Islet precursor cell (in vitro differentiated cells): ENCODE measurements around the gene ULK2.
"Not testable (repeated sequence)": the region's sequence is repeated elsewhere in the genome, so short reads cannot be mapped to it uniquely, and the experiment has no call there.

Experiments used
- DNase-seq: peaks from one replicate; pipeline ENCODE4 v3.0.0-alpha.2; 2018

ULK2 gene

GRCh38 chr17:19766016-19766415 lies 101.7 kb downstream of the ULK2 start:
- DNase-seq: no peak

GRCh38 chr17:19763991-19764390 lies 103.7 kb downstream of the ULK2 start:
- not testable (repeated sequence) for DNase-seq

- DNase-seq: no peak
Observed at GRCh38 chr17:19763416-19763815, 104.3 kb downstream of the ULK2 start.

GRCh38 chr17:19762515-19762961 lies 105.2 kb downstream of the ULK2 start:
- peak; percentile 92 for DNase-seq

DNA sequence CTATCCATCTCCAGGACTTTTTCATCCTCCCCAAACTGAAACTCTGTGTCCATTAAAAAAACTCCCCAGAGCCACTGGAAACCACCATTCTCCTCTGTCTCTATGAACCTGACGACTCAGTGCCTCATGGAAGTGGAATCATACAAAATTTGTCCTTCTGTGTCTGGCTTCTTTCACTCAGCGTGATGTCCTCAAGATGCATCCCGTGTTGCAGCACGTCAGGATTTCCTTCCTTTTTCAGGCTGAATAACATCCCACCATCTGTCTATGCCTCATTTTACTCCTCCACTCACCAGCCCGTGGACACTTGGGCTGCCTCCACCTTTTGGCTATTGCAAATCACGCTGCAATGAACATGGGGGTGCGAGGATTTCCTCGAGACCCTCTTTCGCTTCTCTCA lies 107.0 kb downstream of the ULK2 start:
- DNase-seq: peak; percentile 43

DNA sequence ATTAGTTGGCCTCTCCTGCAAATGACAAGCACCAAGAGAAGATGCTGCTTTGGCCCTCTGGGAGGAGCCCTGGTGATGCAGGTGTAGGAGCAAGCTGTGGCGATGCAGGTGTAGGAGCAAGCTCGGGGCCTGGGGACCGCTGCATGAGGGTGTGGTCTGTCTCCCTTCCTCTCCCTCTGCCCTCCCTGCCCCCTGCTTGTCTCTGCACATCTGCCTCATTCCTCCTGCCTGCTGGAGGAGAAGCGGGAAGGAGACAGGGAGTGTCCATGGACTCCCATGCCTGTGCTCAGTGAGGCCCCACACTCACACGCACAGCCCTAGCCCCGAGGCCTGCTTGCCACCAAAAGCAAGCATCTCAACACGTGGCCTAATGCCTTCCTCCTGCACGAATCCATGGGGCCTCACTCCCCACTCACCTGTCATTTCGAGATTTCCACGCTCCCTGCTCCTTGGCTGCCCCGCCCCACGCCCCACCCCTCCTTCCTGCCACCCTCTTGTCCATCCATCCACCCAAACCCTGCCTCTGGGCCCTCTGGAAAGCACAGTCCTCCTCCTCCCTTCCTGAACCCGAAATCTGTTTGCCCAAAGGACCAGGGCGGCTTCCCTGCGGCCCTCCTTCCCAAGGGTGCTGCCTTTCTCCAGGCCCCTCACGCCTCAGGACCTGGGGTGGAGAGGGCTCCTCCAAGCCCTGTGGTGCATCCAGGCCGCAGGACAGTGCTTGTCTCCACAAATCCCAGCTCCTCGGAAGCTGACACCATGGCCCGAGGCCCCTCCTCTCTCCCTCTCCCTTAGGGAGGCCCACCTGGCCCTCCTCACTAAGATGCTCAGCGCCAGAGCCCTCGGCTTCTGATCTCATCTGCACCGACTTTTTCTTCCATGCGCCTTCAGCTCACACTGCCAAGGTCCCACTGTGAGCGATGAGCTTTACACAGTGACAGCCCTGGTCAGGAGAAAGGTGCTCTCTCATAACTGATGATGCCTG lies 107.9 kb downstream of the ULK2 start:
- peak; percentile 51 for DNase-seq

- no peak for DNase-seq
Observed at GRCh38 chr17:19757536-19758180, 110.1 kb downstream of the ULK2 start.

DNA sequence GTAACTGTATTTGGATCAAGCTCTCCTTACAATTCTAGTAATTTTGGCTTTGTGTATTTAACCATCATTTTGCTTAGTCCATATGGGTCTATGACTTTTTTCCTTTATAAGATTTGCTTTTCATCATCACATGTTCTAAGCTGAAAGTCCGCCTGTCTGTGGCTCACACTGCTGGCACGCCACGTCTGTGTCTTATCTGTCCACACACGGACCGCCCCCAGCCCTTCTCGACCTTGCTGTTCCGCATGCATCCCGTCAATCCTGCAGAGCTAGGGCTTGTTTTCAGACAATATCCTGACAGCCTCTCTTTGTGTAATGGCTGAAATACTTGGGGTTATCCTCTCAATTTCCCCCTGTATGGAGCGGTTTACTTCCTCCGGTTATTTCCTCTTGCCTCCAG lies 111.2 kb downstream of the ULK2 start:
- no peak for DNase-seq

DNA sequence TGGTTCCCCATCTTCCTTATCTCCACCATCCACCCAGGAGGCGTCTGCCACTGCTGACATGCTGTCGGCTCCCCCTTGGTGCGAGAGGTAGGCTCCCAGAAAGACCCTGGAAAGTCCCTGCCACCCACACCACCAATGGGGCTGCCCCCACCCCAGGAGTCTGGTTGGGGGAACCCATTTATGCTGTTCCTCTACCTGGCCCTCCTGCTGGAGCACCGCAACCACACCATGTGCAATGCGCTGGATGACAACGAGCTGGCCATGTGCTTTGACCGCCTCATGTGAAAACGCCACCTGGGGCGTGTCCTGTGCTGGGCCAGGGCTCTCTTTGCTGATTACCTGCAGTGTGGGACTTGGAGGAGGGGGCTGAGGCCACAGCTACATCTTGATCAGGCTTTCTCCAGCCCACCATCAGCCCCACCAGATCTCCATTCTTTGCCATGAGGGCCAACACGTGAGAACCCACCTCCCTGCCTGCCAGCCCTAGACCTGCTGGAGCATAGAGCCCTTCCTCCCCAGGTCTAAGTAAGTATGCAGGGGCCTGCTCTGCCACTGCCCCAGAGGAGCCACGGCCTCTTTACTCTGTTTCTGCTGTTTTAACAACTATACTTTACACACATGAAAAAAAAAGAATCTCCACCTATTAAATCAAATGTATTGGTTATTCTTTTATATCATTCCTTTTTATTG lies 111.8 kb downstream of the ULK2 start:
- no peak for DNase-seq

DNA sequence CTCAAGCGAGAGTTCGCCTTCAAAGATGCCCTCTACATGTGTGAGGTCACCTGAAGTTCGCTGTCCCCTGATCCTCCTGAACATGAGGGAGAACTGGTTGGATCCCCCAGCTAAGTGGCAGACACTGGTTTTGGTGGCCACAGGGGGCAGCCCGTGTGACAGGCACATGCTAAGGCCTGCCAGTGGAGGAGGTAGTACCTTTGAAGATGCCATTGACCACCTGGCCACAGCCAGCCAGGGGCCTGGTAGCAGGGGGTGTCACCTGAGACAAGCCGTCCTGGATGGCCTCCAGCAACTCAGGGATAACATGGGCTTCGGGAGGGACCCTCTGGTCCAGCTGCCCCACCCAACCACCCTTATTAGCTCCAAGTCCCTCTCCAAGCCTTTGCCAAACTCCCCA lies 112.3 kb downstream of the ULK2 start:
- no peak for DNase-seq

GRCh38 chr17:19753661-19754463 lies 113.9 kb downstream of the ULK2 start:
- DNase-seq: no peak

DNA sequence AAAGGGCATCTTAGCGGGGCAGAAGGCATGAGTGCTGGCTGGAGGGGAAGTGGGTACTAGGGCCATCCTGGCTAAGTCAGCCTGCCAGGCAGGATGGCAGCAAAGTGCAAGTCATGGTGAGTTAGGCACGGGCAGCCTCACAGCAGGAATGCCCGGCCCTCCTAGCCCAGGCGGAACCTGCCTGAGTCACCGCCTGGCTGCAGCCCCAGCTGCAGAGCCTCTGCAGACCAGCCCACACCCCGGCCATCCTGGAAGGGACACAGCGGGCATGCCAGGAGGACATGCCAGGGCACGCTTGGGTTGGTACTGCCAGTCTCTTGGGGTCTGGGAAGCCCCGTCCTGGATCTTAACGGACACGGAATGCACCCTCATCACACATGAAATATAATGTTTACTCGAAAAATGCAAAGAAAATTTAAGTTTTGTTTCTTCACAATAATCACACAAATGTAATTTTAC lies 114.7 kb downstream of the ULK2 start:
- peak; percentile 80 for DNase-seq

DNA sequence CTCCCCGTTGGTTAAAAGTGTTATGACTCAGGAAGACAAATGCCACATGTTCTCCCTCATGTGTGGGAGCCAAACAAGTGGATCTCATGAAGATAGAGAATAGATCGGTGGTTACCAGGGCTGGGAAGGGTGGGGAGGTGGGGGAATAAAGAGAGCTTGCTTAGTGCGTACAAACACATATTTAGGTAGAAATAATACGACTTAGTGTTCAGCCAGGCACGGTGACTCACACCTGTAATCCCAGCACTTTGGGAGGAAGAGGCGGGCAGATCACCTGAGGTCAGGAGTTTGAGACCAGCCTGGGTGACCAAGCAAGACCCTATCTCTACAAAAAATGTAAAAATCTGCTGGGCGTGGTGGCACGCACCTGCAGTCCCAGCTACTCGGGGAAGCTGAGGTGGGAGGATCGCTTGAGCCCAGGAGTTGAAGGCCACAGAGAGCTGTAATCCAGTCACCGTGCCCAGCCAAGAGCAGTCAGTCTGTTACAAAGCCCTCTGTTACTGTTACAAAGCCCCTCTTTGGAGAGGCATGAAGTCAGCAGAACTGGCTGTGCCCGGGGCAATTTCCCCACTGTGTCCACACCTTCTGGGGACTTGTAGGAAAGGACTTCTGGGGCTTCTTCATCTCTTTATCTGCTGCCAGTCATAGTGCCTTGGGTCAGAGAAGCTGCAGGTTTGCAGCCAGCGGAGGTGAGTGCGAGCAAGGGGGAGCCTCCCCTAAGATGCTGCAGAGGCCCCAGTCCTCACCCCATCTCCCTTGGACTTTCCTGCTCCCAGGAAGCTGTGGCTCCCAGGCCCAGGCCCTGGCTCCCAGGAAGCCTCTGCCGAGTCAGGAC lies 115.3 kb downstream of the ULK2 start:
- DNase-seq: no peak

- DNase-seq: no peak
Observed at GRCh38 chr17:19750835-19751234, 116.9 kb downstream of the ULK2 start.

GRCh38 chr17:19750020-19750572 lies 117.6 kb downstream of the ULK2 start:
- no peak for DNase-seq

DNA sequence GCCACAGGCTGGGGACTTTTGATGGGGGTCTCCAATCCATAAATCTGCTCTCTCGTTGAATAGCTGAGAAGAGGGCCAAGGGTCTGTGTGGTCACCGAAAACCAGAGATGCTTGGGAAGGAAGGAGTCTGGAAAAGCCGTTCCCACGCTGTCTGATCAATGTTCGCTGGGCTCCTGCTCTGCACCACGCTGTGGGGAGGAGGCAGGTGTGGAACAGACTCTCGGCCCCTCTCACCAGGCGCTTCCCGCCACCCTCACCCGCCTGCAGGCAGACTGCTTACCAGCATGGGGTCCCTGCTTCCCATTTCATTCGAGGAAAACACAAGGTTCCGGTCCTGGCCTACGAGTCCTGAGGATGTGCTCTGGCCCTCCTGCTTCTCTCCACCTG lies 118.9 kb downstream of the ULK2 start:
- no peak for DNase-seq

GRCh38 chr17:19747829-19748806 lies 119.6 kb downstream of the ULK2 start, which contains the start of gene ALDH3A1:
Gene ALDH3A1, minus strand, starts transcription at chr17:19748298. Its CDS starts 3,169 bp downstream, at chr17:19745129.
- DNase-seq: no peak

DNA sequence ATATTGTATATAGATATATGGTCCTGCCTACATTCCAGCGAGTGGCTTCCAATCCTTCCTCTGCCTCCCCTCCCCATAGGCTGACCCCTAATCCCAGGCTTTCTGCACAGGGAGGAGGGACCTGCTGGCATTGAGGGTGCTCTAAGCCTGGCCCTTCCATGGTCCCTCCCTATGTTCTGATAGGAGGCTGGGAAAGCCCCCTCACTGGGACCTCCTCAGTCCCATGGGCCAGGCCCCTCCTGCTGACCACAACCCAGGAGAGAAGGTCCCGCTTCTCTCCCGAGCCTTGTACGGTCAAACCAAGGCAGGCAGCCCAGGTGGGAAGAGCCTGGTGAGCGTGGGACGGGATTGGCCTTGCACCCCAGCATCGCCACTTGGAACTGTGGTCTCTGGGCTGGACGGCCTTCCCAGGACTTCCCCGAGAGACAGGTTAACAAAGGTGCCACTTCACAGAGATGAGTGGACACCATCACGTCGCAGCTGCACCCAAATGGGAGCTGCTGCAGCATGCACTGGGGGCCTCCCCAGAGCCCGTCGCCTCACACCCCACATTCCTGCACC lies 120.5 kb downstream of the ULK2 start:
- DNase-seq: no peak

DNA sequence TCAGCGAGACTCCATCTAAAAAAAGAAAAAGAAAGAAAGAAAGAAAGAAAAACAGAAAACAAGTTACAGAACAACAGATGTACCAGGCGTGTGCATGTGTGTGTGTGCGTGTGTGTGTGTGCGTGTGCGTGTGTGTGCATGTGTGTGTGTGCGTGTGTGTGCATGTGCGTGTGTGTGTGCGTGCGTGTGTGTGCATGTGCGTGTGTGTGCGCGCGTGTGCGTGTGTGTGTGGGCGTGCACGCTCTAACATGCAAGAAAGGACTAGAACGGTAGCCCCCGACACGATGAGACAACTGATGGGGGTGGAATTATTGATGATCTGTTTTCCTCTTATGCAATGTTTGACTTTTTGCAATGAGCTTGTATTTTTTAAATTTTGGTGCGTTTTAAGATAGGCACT lies 121.2 kb downstream of the ULK2 start:
- no peak for DNase-seq
